K562 (cell line): ENCODE measurements around the gene RHOBTB3. TPM values are rescaled to one million over a fixed set of nuclear protein-coding genes. Genes with fewer than 3 reads are reported as not detected.

Experiments
- CAMTA2 ChIP-seq: fragments of 250-450 bp; sonication (Bioruptor Pico); conservative IDR thresholded peaks from 2 replicates; pipeline ENCODE4 v1.5.1; 2022
- CEBPZ ChIP-seq: fragments of 150-350 bp; IDR thresholded peaks from 2 replicates; pipeline ENCODE4 v1.6.1; 2014; ENCODE audit warnings: low read depth, mild to moderate bottlenecking, low read length, borderline replicate concordance
- CHD4 ChIP-seq: fragments of 200-600 bp; sonication (generic); IDR thresholded peaks from 3 replicates; pipeline ENCODE4 v1.6.1; 2012; ENCODE audit warnings: low read depth, mild to moderate bottlenecking, mixed read lengths, low read length, inconsistent platforms; ENCODE audit not compliant: insufficient read depth, insufficient replicate concordance, poor library complexity, severe bottlenecking
- CREM ChIP-seq: IDR thresholded peaks from 2 replicates; pipeline ENCODE4 v1.6.1; 2014; ENCODE audit warnings: antibody characterized with exemption, low read depth
- CTBP1 ChIP-seq: fragments of 450-650 bp; IDR thresholded peaks from 2 replicates; pipeline ENCODE4 v1.6.1; 2016; ENCODE audit warnings: borderline replicate concordance
- DLX4 ChIP-seq: fragments of 250-450 bp; sonication (Bioruptor Pico); IDR thresholded peaks from 2 replicates; pipeline ENCODE4 v1.6.1; 2021; ENCODE audit warnings: mild to moderate bottlenecking
- DNMT1 ChIP-seq: fragments of 450-650 bp; IDR thresholded peaks from 2 replicates; pipeline ENCODE4 v1.6.1; 2016; ENCODE audit warnings: antibody characterized with exemption, mild to moderate bottlenecking
- EGR1 ChIP-seq: fragments of 450-650 bp; conservative IDR thresholded peaks from 2 replicates; pipeline ENCODE4 v1.6.1; 2017; ENCODE audit warnings: mild to moderate bottlenecking
- ESRRA ChIP-seq: fragments of 450-650 bp; IDR thresholded peaks from 2 replicates; pipeline ENCODE4 v1.6.1; 2014; ENCODE audit warnings: low read depth, mild to moderate bottlenecking, moderate library complexity, borderline replicate concordance
- FOXK2 ChIP-seq, 2 experiments: fragments of 450-650 bp; IDR thresholded peaks in 1 of 2; conservative IDR thresholded peaks in 1 of 2; 2 replicates each; pipeline ENCODE4 v1.6.1; 2016; ENCODE audit warnings: low read depth in 2 of 2, mild to moderate bottlenecking in 1 of 2
- MCM7 ChIP-seq, 2 experiments: fragments of 450-650 bp; IDR thresholded peaks; 2 replicates each; pipeline ENCODE4 v1.6.1; 2016 to 2018
- MEIS2 ChIP-seq: fragments of 450-650 bp; IDR thresholded peaks from 2 replicates; pipeline ENCODE4 v1.6.1; 2014; ENCODE audit warnings: mild to moderate bottlenecking; ENCODE audit not compliant: partially characterized antibody
- NCOA1 ChIP-seq: fragments of 450-650 bp; IDR thresholded peaks from 2 replicates; pipeline ENCODE4 v1.6.1; 2016; ENCODE audit warnings: low read depth
- NFATC3 ChIP-seq: fragments of 450-650 bp; IDR thresholded peaks from 2 replicates; pipeline ENCODE4 v1.6.1; 2017; ENCODE audit warnings: mild to moderate bottlenecking
- NFRKB ChIP-seq: fragments of 450-650 bp; IDR thresholded peaks from 2 replicates; pipeline ENCODE4 v1.6.1; 2016; ENCODE audit warnings: low read depth
- NR3C1 ChIP-seq: sonication (generic); formaldehyde crosslinking; IDR thresholded peaks from 2 replicates; pipeline ENCODE4 v1.8.1; 2022; ENCODE audit warnings: missing genetic modification reagents
- SAFB2 ChIP-seq: fragments of 200-400 bp; formaldehyde crosslinking; IDR thresholded peaks from 2 replicates; pipeline ENCODE4 v1.6.1; 2018; ENCODE audit warnings: borderline replicate concordance, low read length, low read depth, moderate library complexity; ENCODE audit not compliant: severe bottlenecking
- SRF ChIP-seq, 2 experiments: fragments of 250-450, 450-650 bp in 1 of 2; sonication (Bioruptor Pico) in 1 of 2; sonication (generic) in 1 of 2; formaldehyde crosslinking; IDR thresholded peaks; 2 replicates each; pipeline versions ENCODE4 v1.5.0 to v1.5.1; 2020 to 2022; ENCODE audit warnings: mild to moderate bottlenecking in 1 of 2, missing genetic modification reagents in 1 of 2
- TRIM24 ChIP-seq, 2 experiments: fragments of 450-650 bp; IDR thresholded peaks; 2 replicates each; pipeline ENCODE4 v1.6.1; 2016
- TSC22D4 ChIP-seq: fragments of 450-650 bp; IDR thresholded peaks from 2 replicates; pipeline ENCODE4 v1.6.1; 2016; ENCODE audit warnings: missing genetic modification characterization, missing biosample characterization, control low read depth
- ZBTB12 ChIP-seq: fragments of 250-450 bp; sonication (Bioruptor Pico); IDR thresholded peaks from 2 replicates; pipeline ENCODE4 v1.4.0; 2020
- ZKSCAN8 ChIP-seq: fragments of 200-800 bp; sonication (Bioruptor generic); IDR thresholded peaks from 2 replicates; pipeline ENCODE4 v1.6.1; 2016; ENCODE audit warnings: missing genetic modification characterization, missing compliant biosample characterization
- ZNF165 ChIP-seq: fragments of 250-450 bp; sonication (Bioruptor Pico); IDR thresholded peaks from 2 replicates; pipeline ENCODE4 v1.4.0; 2020; ENCODE audit warnings: borderline replicate concordance
- ZNF217 ChIP-seq: sonication (generic); formaldehyde crosslinking; IDR thresholded peaks from 2 replicates; pipeline ENCODE4 v1.8.0; 2022; ENCODE audit warnings: mild to moderate bottlenecking, missing genetic modification reagents
- ZNF316 ChIP-seq: fragments of 450-650 bp; IDR thresholded peaks from 2 replicates; pipeline ENCODE4 v1.6.1; 2016
- ZNF384 ChIP-seq: IDR thresholded peaks from 2 replicates; pipeline ENCODE4 v1.6.1; 2012; ENCODE audit warnings: low read depth, low read length, improper control_type of control experiment
- ZNF57 ChIP-seq: fragments of 450-650 bp; formaldehyde crosslinking; IDR thresholded peaks from 2 replicates; pipeline ENCODE4 v1.4.0; 2020; ENCODE audit warnings: mild to moderate bottlenecking, moderate library complexity
- ZNF584 ChIP-seq: fragments of 200-800 bp; sonication (Bioruptor generic); IDR thresholded peaks from 2 replicates; pipeline ENCODE4 v1.6.1; 2016; ENCODE audit warnings: low read depth, mild to moderate bottlenecking, missing genetic modification characterization, missing compliant biosample characterization
- ZNF644 ChIP-seq: fragments of 200-800 bp; sonication (Bioruptor generic); IDR thresholded peaks from 2 replicates; pipeline ENCODE4 v1.6.1; 2016; ENCODE audit warnings: low read depth, missing genetic modification characterization, missing compliant biosample characterization
- polyA plus RNA-seq, 8 experiments: library from polyadenylated mRNA; depleted of rRNA in 4 of 8; stranded (reverse) in 5 of 8; unstranded in 3 of 8; fragments of >200 nt; fragmentation: Nextera tagmentation in 2 of 8; fragmentation: Illumina TruSeq in 1 of 8; extraction: Ambion mirVana in 2 of 8; extraction: Trizol in 1 of 8; gene quantifications; 2 replicates each; pipeline versions ENCODE4 v1.2.1 to v1.2.3, GENCODE V29; 2011 to 2014; ENCODE audit warnings: inconsistent platforms in 1 of 8, missing spikeins in 1 of 8
- total RNA-seq, 7 experiments: library from RNA; depleted of rRNA in 6 of 7; stranded (reverse); fragments of >200 nt in 6 of 7; fragmentation: Illumina TruSeq in 2 of 7; extraction: Trizol in 2 of 7; gene quantifications; 2 replicates each; pipeline versions ENCODE4 v1.2.1 to v1.2.3, GENCODE V29; 2011 to 2021; ENCODE audit warnings: low replicate concordance in 1 of 7

Gene RHOBTB3
- total and polyA plus RNA-seq, 9 of the 15 experiments (the other 6 are each of a cell fraction or from before 2014, with no cell fraction given), result 39.7 to 143 (median 115) TPM

GRCh38 chr5:95825495-95825894, 94.4 kb downstream of the RHOBTB3 start (continued):
- no peak for TF ChIP-seq ZNF316
- no peak for TF ChIP-seq ZBTB12 (CRISPR knock-in tag)
- peak; percentile 83; the same call in 1 of the 2 replicates for TF ChIP-seq CTBP1
- no peak for TF ChIP-seq SAFB2
- no peak for TF ChIP-seq CAMTA2 (CRISPR knock-in tag)
- peak; percentile 95 for TF ChIP-seq MEIS2
- peak; percentile 62; the same call in 1 of the 2 replicates for TF ChIP-seq ESRRA
- TF ChIP-seq NFATC3, result no peak
- TF ChIP-seq CEBPZ, result no peak
- TF ChIP-seq TRIM24 (IDR thresholded peaks at IDR 0.05), result no peak
- no peak for TF ChIP-seq MCM7 (IDR thresholded peaks at IDR 0.05)
- TF ChIP-seq NFRKB, result no peak
- no peak for TF ChIP-seq DNMT1
- no peak for TF ChIP-seq ZNF217 (CRISPR knock-in tag)
- TF ChIP-seq TSC22D4 (tag), result no peak
- no peak for TF ChIP-seq NCOA1
- no peak for TF ChIP-seq NR3C1 (CRISPR knock-in tag)
- no peak for TF ChIP-seq ZNF644 (tag)
- peak; percentile 27; the same call in 1 of the 2 replicates for TF ChIP-seq CREM
- TF ChIP-seq EGR1, result peak; percentile 50
- TF ChIP-seq ZNF584, result no peak
- no peak for TF ChIP-seq DLX4 (CRISPR knock-in tag)
- TF ChIP-seq ZNF165 (CRISPR knock-in tag), result no peak
- no peak for TF ChIP-seq ZKSCAN8 (CRISPR knock-in tag)
- TF ChIP-seq SRF (CRISPR knock-in tag; IDR thresholded peaks at IDR 0.05), result peak in 1 of 2 experiments; percentile 43; a peak in 1 of 4 replicates
- TF ChIP-seq FOXK2 (conservative IDR thresholded peaks at IDR 0.05 in 1 of 2, IDR thresholded peaks at IDR 0.05 in 1 of 2; ENCODE audit: low read depth in 2 of 2), result peak; percentile 82
- TF ChIP-seq CHD4, result no peak
- no peak for TF ChIP-seq ZNF57 (CRISPR knock-in tag)
- TF ChIP-seq ZNF384, result no peak
